HTERT RPE-1 (cell line): ENCODE measurements around the gene FMNL2.

Experiments
- in situ Hi-C: fragments of 300-500 bp; cut with MboI; formaldehyde crosslinking; loops from 4 replicates; pipeline ENCODE4 v1.14.3; 2020; ENCODE audit warnings: low sequenced_read_pairs

Gene FMNL2

GRCh38 chr2:152569186-152569585, 234.2 kb downstream of the FMNL2 start:
- in situ Hi-C loops: no loop called here

- in situ Hi-C loops: no loop called here
These were observed 236.2 kb downstream of the FMNL2 start for GRCh38 chr2:152571048-152571766.

DNA sequence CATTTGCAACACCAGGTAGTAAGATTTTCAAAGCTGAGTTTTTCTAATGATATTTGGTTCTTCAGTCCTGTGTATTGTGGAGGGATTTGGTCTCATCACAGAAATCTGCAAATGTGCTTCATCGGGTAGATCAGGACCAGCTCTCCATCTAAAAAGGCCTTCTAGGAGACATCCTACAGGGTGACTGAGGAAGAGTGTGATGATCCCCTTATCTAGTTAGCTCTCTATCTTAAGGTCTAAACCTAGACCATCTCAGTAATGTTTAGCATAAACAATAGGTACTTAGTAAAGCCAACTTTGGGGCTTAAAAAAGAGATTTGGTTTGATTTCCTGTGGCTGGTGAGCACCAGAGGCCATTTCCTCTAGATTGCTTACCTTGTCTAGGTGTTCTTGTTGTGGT, 237.1 kb downstream of the FMNL2 start:
- in situ Hi-C loops: no loop called here

GRCh38 chr2:152573168-152573567, 238.2 kb downstream of the FMNL2 start:
- in situ Hi-C loops: no loop called here

DNA sequence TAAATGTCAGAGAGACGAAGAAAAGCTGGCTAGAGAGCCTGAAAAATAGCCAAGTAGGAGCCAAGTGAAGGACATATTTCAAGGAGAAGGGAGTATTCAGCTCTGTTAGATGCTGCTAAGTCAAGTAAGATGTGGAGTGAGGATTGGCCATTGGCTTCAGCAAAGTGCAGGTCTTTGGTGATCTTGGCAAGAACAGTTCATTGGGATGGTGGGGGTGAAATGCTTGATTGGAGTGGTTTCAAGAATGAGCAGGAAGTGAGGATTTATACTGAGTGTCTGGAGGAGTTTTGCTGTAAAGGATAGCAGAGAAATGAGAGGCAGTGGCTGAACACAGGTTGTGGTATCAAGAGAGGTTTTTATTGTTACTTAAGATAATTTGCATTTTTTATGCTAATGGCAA, 242.6 kb downstream of the FMNL2 start:
- in situ Hi-C loops: no loop called here

DNA sequence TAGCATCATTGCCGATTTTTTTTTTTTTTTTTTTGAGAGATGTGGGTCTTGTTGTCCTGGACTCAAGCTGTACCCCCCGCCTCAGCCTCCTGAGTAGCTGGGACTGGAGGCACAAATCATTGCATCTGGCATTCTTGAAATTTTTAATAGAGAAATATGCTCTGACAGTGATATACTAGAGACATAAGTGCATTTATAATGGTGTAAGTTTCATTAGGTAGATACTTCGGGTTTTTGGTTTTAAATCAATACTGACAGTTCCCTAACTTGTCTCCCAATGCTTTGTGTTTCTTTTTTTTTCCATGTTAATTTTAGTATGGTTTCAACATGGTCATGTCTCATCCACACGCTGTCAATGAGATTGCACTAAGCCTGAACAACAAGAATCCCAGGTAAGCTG, 243.6 kb downstream of the FMNL2 start:
- in situ Hi-C loops: no loop called here

DNA sequence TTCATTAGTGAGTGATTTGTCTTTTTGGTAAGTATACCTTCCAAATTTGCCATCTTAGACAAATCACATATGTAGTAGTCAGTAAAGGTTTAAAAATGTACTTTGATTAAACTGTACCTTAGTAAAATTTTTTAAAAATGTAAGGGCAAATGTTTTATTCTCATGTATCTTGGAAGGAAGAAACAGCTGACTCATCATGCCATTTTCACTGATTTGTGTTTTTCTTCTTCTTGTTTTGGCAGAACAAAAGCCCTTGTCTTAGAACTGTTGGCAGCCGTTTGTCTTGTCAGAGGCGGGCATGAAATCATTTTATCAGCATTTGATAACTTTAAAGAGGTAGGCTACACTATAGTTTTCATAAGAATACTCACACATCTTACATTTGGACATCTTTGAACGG, 245.7 kb downstream of the FMNL2 start:
- in situ Hi-C loops: no loop called here

DNA sequence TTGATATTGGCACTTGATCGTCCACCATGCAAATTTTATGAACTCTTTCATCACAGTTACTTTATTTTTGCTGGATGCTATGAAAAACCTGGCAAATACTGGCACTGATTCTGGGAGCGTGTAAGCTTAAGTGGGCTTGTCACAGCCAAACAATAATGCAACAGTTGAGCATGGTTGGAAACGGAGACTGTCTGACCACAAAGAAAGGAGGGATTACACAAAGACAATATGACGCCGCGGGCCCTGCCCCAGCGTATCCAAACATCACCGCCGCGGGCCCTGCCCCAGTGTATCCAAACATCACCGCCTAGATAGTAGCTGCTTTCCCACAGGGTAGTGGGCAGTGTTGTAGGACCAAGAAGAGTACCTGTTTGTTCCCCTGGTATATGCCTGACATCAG, 246.4 kb downstream of the FMNL2 start:
- in situ Hi-C loops: no loop called here

DNA sequence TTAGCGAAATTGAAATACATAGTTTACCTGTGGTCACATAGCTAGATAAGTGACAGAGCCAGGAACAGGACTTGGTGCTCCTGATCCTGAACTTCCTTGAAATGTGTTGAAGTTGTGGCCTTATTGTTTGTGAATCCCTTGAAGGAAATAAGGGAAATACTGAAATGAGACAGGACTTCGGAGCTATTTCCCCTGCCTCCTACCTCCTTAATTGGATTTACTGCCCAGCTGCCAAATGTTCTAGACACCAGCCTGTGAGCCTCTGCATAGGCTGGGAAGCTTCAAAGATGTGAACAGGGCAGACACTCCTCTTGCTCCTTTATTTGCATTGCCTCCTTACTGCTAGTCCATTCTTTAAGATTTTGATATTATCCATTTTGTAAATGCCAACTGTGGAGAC, 247.1 kb downstream of the FMNL2 start:
- in situ Hi-C loops: no loop called here

- in situ Hi-C loops: no loop called here
These were observed 248.7 kb downstream of the FMNL2 start for GRCh38 chr2:152583512-152584229.

GRCh38 chr2:152584301-152584700, 249.3 kb downstream of the FMNL2 start:
- in situ Hi-C loops: no loop called here

DNA sequence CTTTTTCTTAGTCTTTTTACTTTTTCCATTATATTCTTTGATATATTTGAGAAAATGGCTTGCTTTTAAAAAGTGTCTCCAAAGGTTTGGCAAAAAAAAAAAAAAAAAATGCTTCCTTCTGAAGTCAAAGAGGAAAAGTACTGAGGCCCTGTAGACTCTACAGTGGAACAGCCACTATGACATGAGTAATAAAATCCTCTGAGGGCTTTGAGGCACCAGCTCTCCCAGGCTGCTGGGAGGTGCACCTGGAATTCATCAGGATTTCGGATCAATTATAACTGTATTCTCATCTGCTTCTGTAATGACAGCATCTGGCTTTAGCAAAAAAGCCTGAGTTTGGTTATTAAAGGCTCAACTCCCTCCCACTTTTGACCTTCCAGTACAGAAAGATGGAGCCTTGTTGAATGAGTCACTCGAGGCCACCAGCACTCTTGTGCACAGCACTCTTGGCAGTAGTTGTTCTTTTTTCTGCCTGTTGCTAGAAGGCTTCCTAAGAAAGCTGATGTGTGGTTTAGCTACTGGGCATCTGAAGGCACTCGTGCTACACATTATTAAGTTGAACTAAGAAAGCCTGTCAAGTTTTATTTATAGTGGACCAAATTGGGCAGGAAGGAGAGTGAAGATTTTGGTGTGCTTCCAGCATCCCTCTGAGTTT, 251.0 kb downstream of the FMNL2 start:
- in situ Hi-C loops: no loop called here

GRCh38 chr2:152587187-152587947, 252.4 kb downstream of the FMNL2 start:
- in situ Hi-C loops: no loop called here

DNA sequence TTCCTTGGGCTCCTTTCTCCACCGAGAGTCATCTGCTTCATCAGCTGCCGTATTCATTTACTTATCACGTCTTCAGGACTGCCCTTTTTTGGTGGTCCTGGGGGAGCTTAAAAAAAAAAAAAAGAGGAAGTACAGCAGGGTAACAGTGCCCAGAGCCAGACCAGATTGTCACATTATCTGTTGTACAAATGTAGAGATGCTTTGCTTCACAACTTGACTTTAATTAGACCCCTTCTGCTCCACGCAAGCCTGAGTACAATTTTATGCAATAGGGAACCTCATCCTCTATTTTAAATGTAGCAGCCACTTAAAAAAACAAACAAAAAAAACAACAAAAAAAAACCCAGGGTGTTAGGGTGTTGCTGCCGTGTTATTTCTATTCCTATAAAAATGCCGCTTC, 254.0 kb downstream of the FMNL2 start:
- in situ Hi-C loops: no loop called here

GRCh38 chr2:152594022-152594766, 259.2 kb downstream of the FMNL2 start:
- in situ Hi-C loops: no loop called here

- in situ Hi-C loops: no loop called here
These were observed 259.8 kb downstream of the FMNL2 start for GRCh38 chr2:152594792-152595191.

DNA sequence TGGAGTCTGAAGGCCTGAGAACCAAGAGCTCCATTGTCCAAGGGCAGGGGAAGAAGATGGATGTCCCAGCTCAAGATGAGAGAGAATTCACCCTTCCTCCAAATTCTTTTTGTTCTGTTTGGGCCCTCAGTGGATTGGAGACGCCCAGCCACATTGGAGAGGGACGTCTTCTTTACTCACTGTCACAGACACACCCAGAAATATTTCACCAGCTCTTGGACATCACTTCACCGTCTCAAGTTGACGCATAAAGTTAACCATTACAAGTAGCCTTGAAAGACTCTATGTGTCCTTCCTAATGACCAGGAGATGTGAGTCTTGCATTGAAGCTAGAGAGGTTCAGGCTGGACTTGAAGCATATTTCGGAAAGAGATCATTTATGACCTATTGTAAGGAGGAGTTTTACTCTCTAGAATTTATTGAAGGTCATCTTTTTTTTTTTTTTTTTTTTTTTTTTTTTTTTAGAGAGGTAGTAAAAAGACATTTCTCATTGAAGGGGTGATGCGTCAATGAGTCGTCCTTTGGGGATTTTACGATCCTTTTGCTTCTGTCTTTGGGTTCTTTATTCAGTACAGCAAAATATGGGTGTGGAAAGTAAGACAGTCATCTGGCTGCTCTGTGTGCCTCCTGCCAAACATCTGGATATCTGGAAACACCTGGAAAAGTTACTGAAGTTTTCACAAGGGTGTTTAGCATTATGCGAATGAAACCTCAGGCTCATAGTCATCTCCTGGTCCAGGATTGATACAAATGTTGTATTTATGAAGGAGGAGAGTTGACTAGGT, 264.2 kb downstream of the FMNL2 start:
- in situ Hi-C loops: no loop called here

DNA sequence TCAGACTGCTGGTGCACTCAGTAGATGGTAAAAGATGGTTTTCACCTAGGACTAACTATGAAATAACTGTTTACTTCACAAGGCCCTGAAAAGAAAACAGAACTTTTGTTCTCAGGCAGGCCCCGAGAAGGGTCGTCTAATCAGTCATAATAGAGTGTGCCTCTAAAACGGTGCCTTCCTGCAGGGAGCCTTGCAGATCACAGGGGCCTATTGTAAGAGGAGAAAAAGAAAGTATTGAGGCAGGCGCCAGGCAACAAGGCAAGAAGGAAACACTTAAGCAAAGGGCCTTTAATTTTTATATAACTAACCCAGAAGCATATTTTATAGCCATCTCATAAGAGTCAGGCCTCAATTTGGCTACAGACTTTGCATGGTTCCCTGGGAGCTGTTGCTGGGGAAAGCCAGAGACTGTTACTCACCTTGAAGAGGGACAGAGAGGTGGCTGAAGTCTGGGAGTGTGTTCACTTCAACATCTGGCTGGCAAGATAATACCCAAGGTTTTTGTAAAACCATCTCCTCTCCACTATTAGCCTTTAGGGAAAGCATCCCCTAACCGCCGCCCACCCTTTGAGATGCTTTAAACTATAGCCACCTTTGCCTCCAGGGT, 265.2 kb downstream of the FMNL2 start:
- in situ Hi-C loops: no loop called here

DNA sequence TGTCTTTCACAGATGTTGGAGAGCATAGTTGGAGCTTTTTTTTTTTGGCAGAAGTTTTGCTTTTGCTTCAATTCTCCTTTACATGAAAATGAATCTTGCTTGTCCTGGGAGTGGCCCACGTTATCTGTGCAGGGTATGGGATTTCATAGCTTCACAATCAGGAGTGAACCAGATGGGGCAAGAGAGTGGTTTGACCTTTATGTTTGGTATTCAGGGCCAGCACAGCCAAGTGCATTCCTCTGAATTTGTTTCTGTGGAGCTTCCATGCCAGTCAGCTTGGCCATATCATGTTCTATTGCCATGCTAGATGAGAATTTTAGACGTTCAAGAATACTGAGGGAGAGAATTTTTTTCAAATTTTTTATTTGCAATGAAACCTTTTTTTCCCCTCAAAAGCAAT, 265.7 kb downstream of the FMNL2 start:
- in situ Hi-C loops: no loop called here
